Stomach smooth muscle (tissue), 2 donors: ENCODE results near the gene MAPK12.
"Not testable (repeated sequence)": the region's sequence is repeated elsewhere in the genome, so short reads cannot be mapped to it uniquely, and the experiment has no call there.

Experiments
- H3K27ac ChIP-seq: one replicate; pipeline ENCODE4 v1.7.0; 2013; ENCODE audit warnings: mild to moderate bottlenecking, low read length, inconsistent platforms
- H3K27me3 ChIP-seq, 2 donors: one replicate each; pipeline ENCODE4 v1.7.0; 2013; ENCODE audit warnings: low read length in 2 of 2; ENCODE audit not compliant: insufficient read depth in 2 of 2, control insufficient read depth in 1 of 2
- H3K36me3 ChIP-seq, 2 donors: one replicate each; pipeline ENCODE4 v1.7.0; 2013; ENCODE audit warnings: low read length in 2 of 2; ENCODE audit not compliant: control insufficient read depth in 2 of 2, insufficient read depth in 2 of 2
- H3K4me1 ChIP-seq: one replicate; pipeline ENCODE4 v1.7.0; 2013; ENCODE audit warnings: low read length; ENCODE audit not compliant: control insufficient read depth, insufficient read depth
- H3K4me3 ChIP-seq, 2 donors: one replicate each; pipeline ENCODE4 v1.7.0; 2013; ENCODE audit warnings: low read length in 2 of 2
- H3K9ac ChIP-seq, 2 donors: one replicate each; pipeline ENCODE4 v1.7.0; 2013; ENCODE audit warnings: low read length in 2 of 2, mild to moderate bottlenecking in 1 of 2
- H3K9me3 ChIP-seq, 2 donors: one replicate each; pipeline ENCODE4 v1.7.0; 2013; ENCODE audit warnings: low read length in 2 of 2; ENCODE audit not compliant: control insufficient read depth in 2 of 2
- donor health status: healthy.
- donor health status: Pancreatic carcinoma.

The MAPK12 gene

GRCh38 chr22:50207383-50208140, 53.9 kb downstream of the MAPK12 start:
- H3K27ac ChIP-seq: no peak overlapping the region

DNA sequence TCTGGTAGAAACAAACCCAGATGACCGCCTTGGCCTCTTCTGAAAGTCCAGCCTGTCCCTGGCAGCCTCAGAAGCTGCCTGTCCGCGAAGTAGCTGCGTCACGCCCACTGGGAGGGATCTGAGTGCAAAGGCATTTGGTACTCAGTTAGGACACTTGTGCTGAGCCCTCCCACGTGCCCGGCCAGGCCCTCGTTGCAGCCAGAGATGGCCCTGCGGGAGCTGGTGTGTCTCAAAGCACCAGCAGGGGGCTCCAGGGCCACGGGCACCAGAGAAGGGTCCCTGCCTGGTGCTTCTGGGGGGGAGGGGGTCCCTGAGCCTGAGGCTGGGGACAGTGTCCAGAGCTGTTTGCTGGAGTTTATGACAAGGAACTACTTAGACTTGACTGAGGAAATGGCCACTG, 54.9 kb downstream of the MAPK12 start:
- Histone ChIP-seq H3K9ac (no peak overlapping the region), H3K36me3 (peaks cover 11 to 26% of the 10 kb centered on the region in 2 donors), H3K27ac (no peak overlapping the region), H3K27me3 (no peaks in the 10 kb centered on the region), H3K4me3 (no peak overlapping the region), H3K4me1 (peaks cover 19% of the 10 kb centered on the region), H3K9me3 (no peaks in the 10 kb centered on the region)

More at GRCh38 chr22:50207383-50208140, 53.9 kb downstream of the MAPK12 start:
- Histone ChIP-seq H3K4me3 (no peak overlapping the region), H3K9me3 (no peaks in the 10 kb centered on the region), H3K27me3 (no peaks in the 10 kb centered on the region), H3K9ac (no peak overlapping the region), H3K36me3 (peaks cover 15 to 28% of the 10 kb centered on the region in 2 donors), H3K4me1 (peaks cover 11% of the 10 kb centered on the region)

DNA sequence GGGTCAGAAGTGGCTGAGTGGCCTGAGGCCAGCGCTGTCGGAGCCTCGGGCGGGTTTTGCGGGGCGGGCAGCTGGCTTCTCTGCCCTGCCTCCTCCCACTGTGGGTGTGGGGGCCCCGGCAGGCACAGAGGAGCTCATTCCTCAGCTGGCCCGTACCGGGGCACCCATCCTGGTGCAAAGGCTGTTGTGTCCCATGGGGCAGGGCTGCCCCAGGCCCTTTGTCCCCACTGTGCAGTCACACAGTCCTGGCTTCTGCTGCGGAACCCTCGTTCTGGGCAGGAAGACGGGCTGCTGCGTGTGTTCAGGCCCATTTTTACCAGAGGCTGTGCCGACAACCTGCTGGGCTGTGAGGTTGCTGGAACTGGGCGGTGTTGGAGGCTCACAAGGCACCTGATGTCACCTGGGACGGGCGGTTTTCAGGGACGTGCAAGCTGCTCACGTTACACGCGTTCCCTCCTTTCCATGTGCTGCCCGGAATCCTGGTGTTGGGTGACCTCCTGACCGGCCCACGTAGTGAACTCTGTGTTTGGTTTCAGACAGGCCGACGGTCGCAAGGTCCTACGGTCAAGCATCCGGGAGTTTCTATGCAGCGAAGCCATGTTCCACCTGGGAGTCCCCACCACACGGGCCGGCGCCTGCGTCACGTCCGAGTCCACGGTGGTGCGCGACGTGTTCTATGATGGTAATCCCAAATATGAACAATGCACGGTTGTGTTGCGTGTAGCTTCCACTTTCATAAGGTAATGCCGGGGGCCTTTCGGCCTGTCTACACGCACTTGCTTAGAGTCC, 55.5 kb downstream of the MAPK12 start:
- Histone ChIP-seq H3K9me3 (no peaks in the 10 kb centered on the region), H3K36me3 (peaks cover 7 to 22% of the 10 kb centered on the region in 2 donors), H3K4me3 (no peak overlapping the region), H3K27ac (no peak overlapping the region), H3K9ac (no peak overlapping the region), H3K27me3 (no peaks in the 10 kb centered on the region), H3K4me1 (peaks cover 23% of the 10 kb centered on the region)

GRCh38 chr22:50204998-50205397, 56.5 kb downstream of the MAPK12 start:
- H3K9ac ChIP-seq, H3K27me3 ChIP-seq, H3K27ac ChIP-seq, H3K9me3 ChIP-seq, H3K4me3 ChIP-seq: not testable (repeated sequence)
- Histone ChIP-seq H3K36me3 (peaks cover 0 to 14% of the 10 kb centered on the region in 2 donors), H3K4me1 (peaks cover 29% of the 10 kb centered on the region)

- H3K9me3 ChIP-seq: no peaks in the 10 kb centered on the region
- peaks cover 0 to 13% of the 10 kb centered on the region in 2 donors for H3K36me3 ChIP-seq
- H3K4me1 ChIP-seq: peaks cover 33% of the 10 kb centered on the region
- no peak overlapping the region for H3K9ac ChIP-seq
- no peak overlapping the region for H3K4me3 ChIP-seq
- no peaks in the 10 kb centered on the region for H3K27me3 ChIP-seq
- no peak overlapping the region for H3K27ac ChIP-seq
These were observed 56.9 kb downstream of the MAPK12 start for GRCh38 chr22:50204571-50204970.

GRCh38 chr22:50203288-50203687, 58.2 kb downstream of the MAPK12 start:
- Histone ChIP-seq H3K4me3 (no peak overlapping the region), H3K9me3 (no peaks in the 10 kb centered on the region), H3K9ac (no peak overlapping the region), H3K4me1 (peaks cover 34% of the 10 kb centered on the region), H3K27ac (no peak overlapping the region), H3K36me3 (peaks cover 0 to 13% of the 10 kb centered on the region in 2 donors), H3K27me3 (no peaks in the 10 kb centered on the region)
